A673 (cell line): Measurements from ENCODE around the gene RPL28.

ENCODE experiments used
- CTCF ChIP-seq: fragments of 300-800, 200-600 bp; sonication (generic); conservative IDR thresholded peaks from 2 replicates; pipeline ENCODE4 v1.5.1; 2017; ENCODE audit warnings: low read depth, mild to moderate bottlenecking, antibody characterized with exemption, low read length, moderate library complexity, mixed read lengths
- EZH2 ChIP-seq: fragments of 200-600 bp; sonication (generic); IDR thresholded peaks from 2 replicates; pipeline ENCODE4 v1.6.1; 2017; ENCODE audit warnings: borderline replicate concordance, low read depth, mild to moderate bottlenecking, mixed read lengths, antibody characterized with exemption, low read length; ENCODE audit not compliant: poor library complexity, severe bottlenecking

GRCh38 chr19:55437410-55437809 lies 51.7 kb downstream of the RPL28 start:
- TF ChIP-seq CTCF (no peak), EZH2 (no peak)
